Uterus (tissue), 2 donors: ENCODE results near the gene RBMS1.

Experiments
- CTCF ChIP-seq, 4 experiments: fragments of 200-600 bp in 2 of 4; fragments of 450-650 bp in 2 of 4; sonication (generic) in 2 of 4; IDR thresholded peaks; one replicate each; pipeline ENCODE4 v1.5.1; 2016 to 2019; ENCODE audit warnings: antibody characterized with exemption in 4 of 4, mild to moderate bottlenecking in 2 of 4, moderate library complexity in 1 of 4
- POLR2A ChIP-seq, 2 donors: fragments of 450-650 bp; IDR thresholded peaks; one replicate each; pipeline ENCODE4 v1.6.1; 2016; ENCODE audit warnings: antibody characterized with exemption in 2 of 2, mild to moderate bottlenecking in 1 of 2, moderate library complexity in 1 of 2

- no peak for TF ChIP-seq CTCF (IDR thresholded peaks at IDR 0.05)
- TF ChIP-seq POLR2A (IDR thresholded peaks at IDR 0.05) = no peak
Measured at GRCh38 chr2:160267022-160267421, 226.6 kb downstream of the RBMS1 start.
